Measurements from ENCODE around the gene YAF2. TPM values are rescaled to one million over a fixed set of nuclear protein-coding genes. Genes with fewer than 3 reads are reported as not detected.

Gene YAF2
- total and polyA plus RNA-seq, 2 of the 13 experiments (the other 11 are each of a cell fraction or from before 2014, with no cell fraction given), result 8.4 to 11.7 TPM

GRCh38 chr12:42109031-42109430 is 129.0 kb downstream of the YAF2 start:
- 100% methylated on average over 3 of the region's 3 CpGs for WGBS (ENCODE audit: low lambda C conversion rate)
- TF ChIP-seq ZNF615 (CRISPR knock-in tag; IDR thresholded peaks at IDR 0.05; ENCODE audit: borderline replicate concordance) (no peak), ZXDC (CRISPR knock-in tag; IDR thresholded peaks at IDR 0.05) (no peak), FOXP1 (IDR thresholded peaks at IDR 0.05) (no peak), FOXP1 (CRISPR knock-in tag; IDR thresholded peaks at IDR 0.05) (no peak), ZNF703 (CRISPR knock-in tag; IDR thresholded peaks at IDR 0.05; ENCODE audit: borderline replicate concordance) (no peak), ZNF382 (CRISPR knock-in tag; IDR thresholded peaks at IDR 0.05; ENCODE audit: borderline replicate concordance) (no peak), ZNF225 (CRISPR knock-in tag; IDR thresholded peaks at IDR 0.05) (no peak)
- Histone ChIP-seq H3K4me2 (ENCODE audit: low read depth, low read length) (no peak overlapping the region), H3K9me3 (ENCODE audit: low read length) (no peaks in the 10 kb centered on the region; the same call in 1 of the 2 replicates), H3K4me1 (ENCODE audit: insufficient read depth, low read length) (no peaks in the 10 kb centered on the region), H2AFZ (ENCODE audit: low read length) (no peak overlapping the region), H3K79me2 (ENCODE audit: insufficient read depth, low read length) (no peaks in the 10 kb centered on the region), H3K27ac (ENCODE audit: extremely low read length, insufficient read depth, low read length) (no peak overlapping the region), H3K4me3 (replicated peaks in 1 of 3; ENCODE audit: insufficient read depth in 1 of 3, low read depth in 2 of 3, low read length in 3 of 3) (no peak overlapping the region), H4K20me1 (ENCODE audit: insufficient read depth, low read length) (no peaks in the 10 kb centered on the region), H3K9ac (ENCODE audit: insufficient read depth, low read depth, low read length) (no peak overlapping the region), H3K27me3 (ENCODE audit: control insufficient read depth in 1 of 2, insufficient read depth in 2 of 2, low read length in 2 of 2) (no peaks in the 10 kb centered on the region), H3K36me3 (replicated peaks in 1 of 2; ENCODE audit: control insufficient read depth in 1 of 2, insufficient read depth in 2 of 2, low read length in 2 of 2) (peaks cover 0 to 8% of the 10 kb centered on the region in 2 experiments; a peak in 3 of 5 replicates)
- no peak for FAIRE-seq
- CTCF ChIA-PET (ENCODE audit: low intra/inter-chr PET ratio, low total read pairs), result no interaction called here
- POLR2A ChIA-PET, result no interaction called here
- in situ Hi-C loops (cut with HindIII; ENCODE audit: extremely low pct_ligation_motif_present, low pct_unique_long_range_greater_than_20kb), result no loop called here
- ATAC-seq, result no peak
- no TSS peak for BruUV-seq (replicated peaks)
- intact Hi-C loops (cut with micrococcal nuclease; ENCODE audit: unreplicated experiment), result no loop called here
- DNase-seq (ENCODE audit: low spot score), result no peak

Other genes starting within 250 kb of the YAF2 start
- 12.8 and 17.0 TPM in 2 replicates for gene GXYLT1, start 93.4 kb downstream of the YAF2 start, total RNA-seq (2016; rRNA removed; fragmentation: Illumina TruSeq; extraction: Trizol)
- 5.8 and 7.8 TPM in 2 replicates for gene GXYLT1, start 93.4 kb downstream of the YAF2 start, polyA plus RNA-seq (2011; rRNA removed)
- gene ZCRB1, start 87.8 kb upstream of the YAF2 start, total RNA-seq (2016; rRNA removed; fragmentation: Illumina TruSeq; extraction: Trizol), result 49.8 and 76.2 TPM in 2 replicates
- 35.9 and 43.5 TPM in 2 replicates for gene ZCRB1, start 87.8 kb upstream of the YAF2 start, polyA plus RNA-seq (2011; rRNA removed)
- 66.0 and 84.1 TPM in 2 replicates for gene PPHLN1, start 87.9 kb upstream of the YAF2 start, total RNA-seq (2016; rRNA removed; fragmentation: Illumina TruSeq; extraction: Trizol)
- 34.7 and 43.4 TPM in 2 replicates for gene PPHLN1, start 87.9 kb upstream of the YAF2 start, polyA plus RNA-seq (2011; rRNA removed)

All from HepG2 (cell line).